BLaER1 treated with 17β-estradiol and CSF1 and Interleukin-3, amounts not matched to agents 10 nM and 100 nM (cell line): ENCODE measurements around the gene KCNT1.

Source experiments
- H3K27ac ChIP-seq, 11 experiments: shearing (Covaris generic); formaldehyde crosslinking; 2 replicates each; pipeline ENCODE4 v1.8.1; 2022
- H3K27me3 ChIP-seq, 11 experiments: shearing (Covaris generic); formaldehyde crosslinking; 2 replicates each; pipeline ENCODE4 v1.8.1; 2022
- H3K36me3 ChIP-seq, 11 experiments: shearing (Covaris generic); formaldehyde crosslinking; 2 replicates each; pipeline ENCODE4 v1.8.1; 2022
- H3K4me1 ChIP-seq, 10 experiments: shearing (Covaris generic); formaldehyde crosslinking; 2 replicates each; pipeline ENCODE4 v1.8.1; 2022
- H3K4me2 ChIP-seq, 11 experiments: shearing (Covaris generic); formaldehyde crosslinking; 2 replicates each; pipeline ENCODE4 v1.8.1; 2022
- H3K4me3 ChIP-seq, 10 experiments: shearing (Covaris generic); formaldehyde crosslinking; 2 replicates each; pipeline ENCODE4 v1.8.1; 2022
- H3K9ac ChIP-seq, 11 experiments: shearing (Covaris generic); formaldehyde crosslinking; 2 replicates each; pipeline ENCODE4 v1.8.1; 2022
- H3K9me3 ChIP-seq, 11 experiments: shearing (Covaris generic); formaldehyde crosslinking; replicated peaks in 1 of 11; 2 replicates each; pipeline ENCODE4 v1.8.1; 2022
- H4K20me1 ChIP-seq, 11 experiments: shearing (Covaris generic); formaldehyde crosslinking; 2 replicates each; pipeline ENCODE4 v1.8.1; 2022
- Cebpa-rat ChIP-seq, 11 experiments: shearing (Covaris generic); IDR thresholded peaks; 2 replicates each; pipeline ENCODE4 v1.8.1; 2022

Gene KCNT1

GRCh38 chr9:135732569-135733257 is 30.7 kb downstream of the KCNT1 start:
- H3K27me3 ChIP-seq: peaks cover 7 to 29% (median 14%) of the 10 kb centered on the region in 11 experiments; a peak in 17 of 22 replicates
- H3K9me3 ChIP-seq: peaks cover 10 to 25% (median 18%) of the 10 kb centered on the region in 11 experiments; a peak in 20 of 22 replicates
- no peak overlapping the region for H3K4me3 ChIP-seq
- TF ChIP-seq Cebpa-rat (IDR thresholded peaks at IDR 0.05): no peak
- H3K27ac ChIP-seq: no peak overlapping the region
- H3K4me2 ChIP-seq: no peak overlapping the region
- H4K20me1 ChIP-seq: peaks cover 0 to 17% (median 0%) of the 10 kb centered on the region in 11 experiments; a peak in 5 of 22 replicates
- H3K9ac ChIP-seq: no peak overlapping the region
- H3K4me1 ChIP-seq: peaks cover 0 to 9% (median 4%) of the 10 kb centered on the region in 10 experiments; a peak in 16 of 20 replicates
- no peaks in the 10 kb centered on the region for H3K36me3 ChIP-seq

GRCh38 chr9:135734616-135735144 is 32.7 kb downstream of the KCNT1 start:
- Histone ChIP-seq H3K36me3 (no peaks in the 10 kb centered on the region), H3K9ac (no peak overlapping the region), H3K4me3 (no peak overlapping the region), H3K4me2 (no peak overlapping the region), H4K20me1 (peaks cover 0 to 37% (median 0%) of the 10 kb centered on the region in 11 experiments; a peak in 6 of 22 replicates), H3K9me3 (peaks cover 10 to 25% (median 18%) of the 10 kb centered on the region in 11 experiments; a peak in 20 of 22 replicates), H3K4me1 (peaks cover 0 to 17% (median 13%) of the 10 kb centered on the region in 10 experiments; a peak in 16 of 20 replicates), H3K27me3 (peaks cover 7 to 23% (median 13%) of the 10 kb centered on the region in 11 experiments; a peak in 17 of 22 replicates), H3K27ac (no peak overlapping the region)
- TF ChIP-seq Cebpa-rat (IDR thresholded peaks at IDR 0.05): no peak

GRCh38 chr9:135736272-135736978 is 34.4 kb downstream of the KCNT1 start:
- no peak for TF ChIP-seq Cebpa-rat (IDR thresholded peaks at IDR 0.05)
- Histone ChIP-seq H4K20me1 (peaks cover 0 to 43% (median 0%) of the 10 kb centered on the region in 11 experiments; a peak in 6 of 22 replicates), H3K27me3 (peaks cover 7 to 23% (median 13%) of the 10 kb centered on the region in 11 experiments; a peak in 17 of 22 replicates), H3K4me1 (peaks cover 0 to 17% (median 13%) of the 10 kb centered on the region in 10 experiments; a peak in 14 of 20 replicates), H3K9ac (no peak overlapping the region), H3K36me3 (no peaks in the 10 kb centered on the region), H3K9me3 (peaks cover 3 to 14% (median 10%) of the 10 kb centered on the region in 11 experiments; a peak in 20 of 22 replicates), H3K27ac (no peak overlapping the region), H3K4me2 (no peak overlapping the region), H3K4me3 (no peak overlapping the region)

GRCh38 chr9:135736979-135737839 is 35.2 kb downstream of the KCNT1 start:
- no peak overlapping the region for H3K4me3 ChIP-seq

GRCh38 chr9:135737840-135738521 is 36.0 kb downstream of the KCNT1 start:
- Histone ChIP-seq H3K27ac (no peak overlapping the region), H3K4me1 (peaks cover 0 to 17% (median 13%) of the 10 kb centered on the region in 10 experiments; a peak in 14 of 20 replicates), H3K36me3 (no peaks in the 10 kb centered on the region), H3K4me3 (no peak overlapping the region), H3K4me2 (peak overlapping the region in 8 of 11 experiments; percentile 17 to 60 (median 50); a peak in 15 of 22 replicates), H3K9ac (0 out of 22 replicates have a peak overlapping the region, but pooled peaks of 2 of the 11 experiments have one; percentile 16 to 24), H3K9me3 (no peaks in the 10 kb centered on the region), H3K27me3 (peaks cover 7 to 23% (median 13%) of the 10 kb centered on the region in 11 experiments; a peak in 17 of 22 replicates), H4K20me1 (peaks cover 0 to 51% (median 0%) of the 10 kb centered on the region in 11 experiments; a peak in 7 of 22 replicates)
- no peak for TF ChIP-seq Cebpa-rat (IDR thresholded peaks at IDR 0.05)

More at GRCh38 chr9:135736979-135737839, 35.2 kb downstream of the KCNT1 start:
- Histone ChIP-seq H3K27ac (no peak overlapping the region), H3K27me3 (peaks cover 7 to 23% (median 13%) of the 10 kb centered on the region in 11 experiments; a peak in 17 of 22 replicates), H3K9ac (no peak overlapping the region), H3K4me2 (peak overlapping the region in 8 of 11 experiments; percentile 17 to 60 (median 50); a peak in 15 of 22 replicates), H3K36me3 (no peaks in the 10 kb centered on the region), H4K20me1 (peaks cover 0 to 43% (median 0%) of the 10 kb centered on the region in 11 experiments; a peak in 7 of 22 replicates), H3K4me1 (peaks cover 0 to 17% (median 13%) of the 10 kb centered on the region in 10 experiments; a peak in 14 of 20 replicates), H3K9me3 (peaks cover 0 to 7% (median 4%) of the 10 kb centered on the region in 11 experiments; a peak in 14 of 22 replicates)
- no peak for TF ChIP-seq Cebpa-rat (IDR thresholded peaks at IDR 0.05)

GRCh38 chr9:135739271-135740220 is 37.6 kb downstream of the KCNT1 start:
- H3K4me1 ChIP-seq: peaks cover 0 to 17% (median 13%) of the 10 kb centered on the region in 10 experiments; a peak in 14 of 20 replicates
- H3K27me3 ChIP-seq: peaks cover 7 to 23% (median 13%) of the 10 kb centered on the region in 11 experiments; a peak in 17 of 22 replicates
- H3K36me3 ChIP-seq: no peaks in the 10 kb centered on the region
- no peak overlapping the region for H3K27ac ChIP-seq
- no peak for TF ChIP-seq Cebpa-rat (IDR thresholded peaks at IDR 0.05)
- no peak overlapping the region for H3K4me2 ChIP-seq
- H4K20me1 ChIP-seq: peaks cover 0 to 66% (median 0%) of the 10 kb centered on the region in 11 experiments; a peak in 7 of 22 replicates
- no peaks in the 10 kb centered on the region for H3K9me3 ChIP-seq
- H3K4me3 ChIP-seq: no peak overlapping the region
- no peak overlapping the region for H3K9ac ChIP-seq
